GM18502 (cell line): ENCODE data around the gene TES.
A peak's percentile ranks its signal among the peaks of the same experiment; 100 is the strongest.
"Not testable (repeated sequence)": the region's sequence is repeated elsewhere in the genome, so short reads cannot be mapped to it uniquely, and the experiment has no call there.

Source experiments
- ATAC-seq: cut with Tn5 transposase; IDR thresholded peaks from one replicate; pipeline ENCODE4 v1.9.1; 2021; ENCODE audit warnings: mild to moderate bottlenecking; ENCODE audit not compliant: unreplicated experiment, poor library complexity

TES gene

GRCh38 chr7:116273918-116274301 is 63.6 kb downstream of the TES start:
- no peak for ATAC-seq

- ATAC-seq = no peak
These were observed 66.7 kb downstream of the TES start for GRCh38 chr7:116277070-116277469.

- ATAC-seq = no peak
These were observed 68.9 kb downstream of the TES start for GRCh38 chr7:116279217-116279616.

GRCh38 chr7:116280803-116281202 is 70.5 kb downstream of the TES start:
- ATAC-seq = no peak

GRCh38 chr7:116283595-116284204 is 73.4 kb downstream of the TES start:
- no peak for ATAC-seq

GRCh38 chr7:116284390-116284789 is 74.1 kb downstream of the TES start:
- no peak for ATAC-seq

GRCh38 chr7:116285252-116285651 is 74.9 kb downstream of the TES start:
- no peak for ATAC-seq

- ATAC-seq = no peak
These were observed 80.4 kb downstream of the TES start for GRCh38 chr7:116290740-116291139.

- ATAC-seq = no peak
These were observed 81.6 kb downstream of the TES start for GRCh38 chr7:116291937-116292336.

- no peak for ATAC-seq
These were observed 82.0 kb downstream of the TES start for GRCh38 chr7:116292381-116292780.

GRCh38 chr7:116293139-116293538 is 82.8 kb downstream of the TES start:
- ATAC-seq = peak; percentile 52

GRCh38 chr7:116293633-116294032 is 83.3 kb downstream of the TES start:
- ATAC-seq = no peak

GRCh38 chr7:116295903-116296302 is 85.6 kb downstream of the TES start:
- ATAC-seq = not testable (repeated sequence)

- no peak for ATAC-seq
These were observed 87.7 kb downstream of the TES start for GRCh38 chr7:116298055-116298454.

- ATAC-seq = no peak
These were observed 88.2 kb downstream of the TES start for GRCh38 chr7:116298576-116298975.

- ATAC-seq = no peak
These were observed 95.4 kb downstream of the TES start for GRCh38 chr7:116305485-116306408.

GRCh38 chr7:116306409-116307048 is 96.2 kb downstream of the TES start:
- ATAC-seq = no peak

- no peak for ATAC-seq
These were observed 96.9 kb downstream of the TES start for GRCh38 chr7:116307253-116307652.
